Smooth muscle cell of bladder (primary cell): Measurements from ENCODE around the gene IL17RB. TPM values are rescaled to one million over a fixed set of nuclear protein-coding genes. Genes with fewer than 3 reads are reported as not detected.

ENCODE experiments used
- total RNA-seq: library from RNA; depleted of rRNA; stranded (reverse); fragments of >200 nt; gene quantifications from 2 replicates; pipeline ENCODE4 v1.2.3, GENCODE V29; 2014

Gene IL17RB
- not detected in 2 replicates for total RNA-seq

GRCh38 chr3:53846134-53846850 lies at the start of gene IL17RB, which contains the start of gene CHDH:
TSS of gene IL17RB (plus strand) at chr3:53846568. CDS start at chr3:53846589, 21 bp downstream.
TSS of gene CHDH (minus strand) at chr3:53846419. CDS start at chr3:53824008, 22,411 bp downstream.

GRCh38 chr3:53881691-53882593 lies 35.6 kb downstream of the IL17RB start, which contains the start of gene ACTR8:
TSS of gene ACTR8 (minus strand) at chr3:53882152. CDS start at chr3:53882101, 51 bp downstream.

DNA sequence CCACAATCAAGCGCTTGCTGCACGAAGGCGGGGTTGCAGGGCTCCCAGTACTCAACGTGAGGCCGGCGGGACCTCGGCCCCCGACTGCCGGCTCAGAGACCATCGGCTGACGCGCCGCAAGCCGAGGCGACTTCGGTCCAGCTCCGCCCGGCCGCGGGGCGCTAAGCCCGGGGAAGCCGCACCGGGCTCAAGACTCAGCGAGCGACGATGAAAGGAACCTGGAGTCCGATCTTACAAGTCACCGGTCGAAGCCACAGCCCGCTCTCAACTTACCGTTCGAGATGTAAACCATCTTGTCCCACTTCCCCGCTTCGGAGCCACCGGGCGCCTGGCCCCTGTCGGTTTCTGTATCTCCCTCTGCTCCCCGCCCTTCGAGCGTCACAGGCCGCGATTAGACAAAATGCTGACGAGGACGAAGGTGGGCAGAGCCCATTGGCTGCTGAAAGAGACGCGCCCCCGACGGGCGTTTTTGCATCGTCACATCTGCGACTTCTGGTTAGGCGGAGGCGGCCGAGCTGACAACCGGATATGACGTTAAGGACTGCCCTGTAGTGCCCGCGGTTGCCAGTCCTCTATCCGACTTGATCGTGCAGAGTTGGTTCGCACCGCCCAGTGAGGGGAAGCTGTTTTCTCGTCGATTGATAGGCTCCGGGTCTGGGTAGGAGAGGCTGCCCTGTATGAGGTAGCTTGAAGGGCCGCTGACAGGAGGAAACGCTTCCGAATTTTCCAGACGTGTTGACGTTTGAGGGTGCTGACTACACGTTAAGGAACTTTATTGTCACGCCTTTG lies 45.3 kb downstream of the IL17RB start, which contains the start of gene SELENOK:
SELENOK (minus strand) TSS at position 363 of the 789 bp plus-strand sequence.

Other genes starting within 250 kb of the IL17RB start
- gene CHDH, start 149 bp upstream of the IL17RB start, total RNA-seq: under 0.01 TPM in 2 replicates
- 42.0 and 45.3 TPM in 2 replicates for gene ACTR8, start 35.6 kb downstream of the IL17RB start, total RNA-seq
- 28.0 and 31.2 TPM in 2 replicates for gene SELENOK, start 45.3 kb downstream of the IL17RB start, total RNA-seq